Adrenal gland (tissue), 12 donors: ENCODE data around the gene TBCB. TPM values are rescaled to one million over a fixed set of nuclear protein-coding genes. Genes with fewer than 3 reads are reported as not detected.

ENCODE experiments used
- DNase-seq, 7 donors: peaks; one replicate each; pipeline ENCODE4 v3.0.0-alpha.2; 2019 to 2020
- H3K27ac ChIP-seq, 5 donors: fragments of 200-600 bp; sonication (generic) in 4 of 5; 1 replicate in 3 of 5; 2 replicates in 2 of 5; pipeline versions ENCODE4 v1.5.1 to v1.8.0; 2016 to 2020; ENCODE audit warnings: mild to moderate bottlenecking in 1 of 5
- H3K27me3 ChIP-seq: fragments of 200-600 bp; 2 replicates; pipeline ENCODE4 v1.8.0; 2021
- H3K36me3 ChIP-seq, 2 donors: fragments of 200-600 bp; replicated peaks in 1 of 2; 1 replicate in 1 of 2; 2 replicates in 1 of 2; pipeline versions ENCODE4 v1.5.1 to v1.8.0; 2018 to 2022
- H3K4me1 ChIP-seq, 2 donors: fragments of 200-600 bp; replicated peaks in 1 of 2; 1 replicate in 1 of 2; 2 replicates in 1 of 2; pipeline versions ENCODE4 v1.5.1 to v1.8.0; 2018 to 2021
- H3K4me3 ChIP-seq, 4 donors: fragments of 200-600 bp; sonication (generic) in 3 of 4; one replicate each; pipeline ENCODE4 v1.5.1; 2016 to 2018
- H3K9me3 ChIP-seq, 3 donors: fragments of 200-600 bp; sonication (generic) in 1 of 3; replicated peaks in 1 of 3; 1 replicate in 2 of 3; 2 replicates in 1 of 3; pipeline versions ENCODE4 v1.5.1 to v1.8.0; 2016 to 2021
- POLR2A ChIP-seq, 2 donors: fragments of 450-650 bp; IDR thresholded peaks; one replicate each; pipeline ENCODE4 v1.6.1; 2017; ENCODE audit warnings: antibody characterized with exemption in 2 of 2, mild to moderate bottlenecking in 2 of 2, moderate library complexity in 1 of 2
- WGBS, 4 donors: extraction: QIAGEN DNeasy Blood & Tissue Kit in 2 of 4; methylation state at CpG; one replicate each; pipeline versions ENCODE4 v1.1.5 to v1.1.7; 2013 to 2017; 5-methylcytosine and 5-hydroxymethylcytosine counted together
- intact Hi-C, 2 donors: fragments of 100-400 bp; cut with DNase I; formaldehyde crosslinking; loops; one replicate each; pipeline versions ENCODE4 v1.14.1 to v1.15.0; 2022 to 2023
- polyA plus RNA-seq, 3 donors: library from polyadenylated mRNA; stranded (reverse); fragments of 200-250 nt in 2 of 3; fragments of 350-450 nt in 1 of 3; fragmentation: Illumina TruSeq in 1 of 3; extraction: RNeasy Lipid Tissue Mini Kit (QIAGEN cat#74804) in 1 of 3; gene quantifications; one replicate each; pipeline ENCODE4 v1.2.3, GENCODE V29; 2013 to 2014
- total RNA-seq, 9 donors: library from RNA; depleted of rRNA in 4 of 9; stranded (reverse); fragments of >200 nt in 4 of 9; fragments of 120-200 nt in 1 of 9; fragmentation: NEBNext Ultra II Directional in 1 of 9; extraction: Animal tissue kit (Norgen Biotek cat#: 25700) in 1 of 9; gene quantifications; one replicate each; pipeline versions ENCODE4 v1.1.0 to v1.2.4, GENCODE V29; 2013 to 2023
- TF ChIP-seq, protein P1 (sequence below), 6 experiments: fragments of 450-650 bp in 4 of 6; fragments of 200-600 bp in 2 of 6; sonication (generic) in 1 of 6; IDR thresholded peaks; 1 replicate in 5 of 6; 2 replicates in 1 of 6; pipeline versions ENCODE4 v1.5.1 to v1.8.0; 2016 to 2021; ENCODE audit warnings: antibody characterized with exemption in 6 of 6, mild to moderate bottlenecking in 2 of 6, moderate library complexity in 1 of 6
- donor health status: healthy with polysubstance abuse.
- donor health status: Bipolar disorder and iron deficiency.
- donor health status: DM: yes; HTN: yes; CAD: no.
- donor health status: DM: no; HTN: no; CAD: no.
- donor health status: DM: no; HTN: no; CAD: no.
- donor health status: DM: yes; HTN: yes; CAD: no.

Gene TBCB
- total and polyA plus RNA-seq, 12 donors: 88.8 to 233 (median 140) TPM

- no peak for TF ChIP-seq POLR2A (IDR thresholded peaks at IDR 0.05)
- TF ChIP-seq, protein P1, sequence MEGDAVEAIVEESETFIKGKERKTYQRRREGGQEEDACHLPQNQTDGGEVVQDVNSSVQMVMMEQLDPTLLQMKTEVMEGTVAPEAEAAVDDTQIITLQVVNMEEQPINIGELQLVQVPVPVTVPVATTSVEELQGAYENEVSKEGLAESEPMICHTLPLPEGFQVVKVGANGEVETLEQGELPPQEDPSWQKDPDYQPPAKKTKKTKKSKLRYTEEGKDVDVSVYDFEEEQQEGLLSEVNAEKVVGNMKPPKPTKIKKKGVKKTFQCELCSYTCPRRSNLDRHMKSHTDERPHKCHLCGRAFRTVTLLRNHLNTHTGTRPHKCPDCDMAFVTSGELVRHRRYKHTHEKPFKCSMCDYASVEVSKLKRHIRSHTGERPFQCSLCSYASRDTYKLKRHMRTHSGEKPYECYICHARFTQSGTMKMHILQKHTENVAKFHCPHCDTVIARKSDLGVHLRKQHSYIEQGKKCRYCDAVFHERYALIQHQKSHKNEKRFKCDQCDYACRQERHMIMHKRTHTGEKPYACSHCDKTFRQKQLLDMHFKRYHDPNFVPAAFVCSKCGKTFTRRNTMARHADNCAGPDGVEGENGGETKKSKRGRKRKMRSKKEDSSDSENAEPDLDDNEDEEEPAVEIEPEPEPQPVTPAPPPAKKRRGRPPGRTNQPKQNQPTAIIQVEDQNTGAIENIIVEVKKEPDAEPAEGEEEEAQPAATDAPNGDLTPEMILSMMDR (IDR thresholded peaks at IDR 0.05): no peak
- Histone ChIP-seq H3K27me3 (no peaks in the 10 kb centered on the region), H3K4me1 (peaks cover 2 to 5% of the 10 kb centered on the region in 2 donors), H3K4me3 (no peak overlapping the region), H3K9me3 (no peaks in the 10 kb centered on the region), H3K27ac (no peak overlapping the region), H3K36me3 (peaks cover 0 to 4% of the 10 kb centered on the region in 2 donors)
- intact Hi-C loops: no loop called here
- 95 to 98% (median 97%) methylated on average over 3 of the region's 3 CpGs for WGBS, 4 donors
- DNase-seq: no peak
Observed at GRCh38 chr19:36108684-36109083, 6.6 kb upstream of the TBCB start.

DNA sequence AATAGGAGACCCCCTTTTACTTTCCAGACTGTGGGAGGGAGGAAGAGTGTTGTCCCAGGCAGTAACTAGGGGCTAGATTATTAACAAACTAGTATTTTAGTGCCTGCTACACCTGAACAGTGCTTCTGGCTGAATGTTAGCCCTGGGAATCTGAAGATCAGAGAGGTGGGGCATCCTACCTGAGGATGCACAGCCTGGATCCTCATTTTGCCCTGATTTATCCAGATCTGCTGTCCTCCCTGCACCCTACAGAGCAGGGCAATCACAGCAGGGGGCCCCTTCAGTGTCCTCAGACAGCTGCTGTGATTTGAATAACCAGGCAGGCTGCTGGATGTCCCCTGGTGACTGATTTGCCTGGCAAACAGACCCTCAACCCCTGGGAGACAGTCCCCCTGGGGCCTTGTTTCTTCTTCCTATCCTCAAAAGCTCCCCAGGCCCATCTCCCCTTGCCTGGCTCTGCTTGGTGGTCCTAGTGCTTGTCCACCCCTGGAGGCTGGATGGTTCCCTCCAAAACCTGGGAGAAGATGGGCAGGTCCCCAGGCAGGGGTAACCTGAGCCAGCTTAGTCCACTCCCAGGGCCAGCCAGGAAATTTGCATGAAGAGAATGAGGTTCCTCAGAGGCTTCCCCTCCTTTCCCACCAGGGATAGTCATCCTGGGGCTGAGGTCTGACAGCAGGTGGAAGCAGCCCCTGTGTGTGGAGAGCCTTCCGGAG lies 4.6 kb upstream of the TBCB start, which contains the start of gene OVOL3:
Gene OVOL3 (plus strand): TSS at position 657 of the 713 bp plus-strand sequence. CDS start 60 bp downstream, outside the sequence.
- peaks cover 7 to 9% of the 10 kb centered on the region in 2 donors for H3K4me1 ChIP-seq
- no peaks in the 10 kb centered on the region for H3K27me3 ChIP-seq
- 41 to 92% methylated on average over 1 of the region's 1 CpG; no CpG with 5 or more reads in 2 of the 4 donors for WGBS, 4 donors
- intact Hi-C loops: loop anchor here in 1 of 2 donors (10.0 kb wide), 1 partner anchor 46 kb away; no protein-coding TSS in a partner anchor
- no peak within 1 kb of the TSS for H3K4me3 ChIP-seq
- H3K36me3 ChIP-seq: peaks cover 0 to 4% of the 10 kb centered on the region in 2 donors
- no peak within 1 kb of the TSS for H3K27ac ChIP-seq
- TF ChIP-seq, protein P1 (IDR thresholded peaks at IDR 0.05): no peak
- no peak for TF ChIP-seq POLR2A (IDR thresholded peaks at IDR 0.05)
- no peak for DNase-seq
- no peaks in the 10 kb centered on the region for H3K9me3 ChIP-seq

GRCh38 chr19:36111200-36111539 lies 4.1 kb upstream of the TBCB start:
- peaks cover 0 to 4% of the 10 kb centered on the region in 2 donors for H3K36me3 ChIP-seq
- no peak overlapping the region for H3K4me3 ChIP-seq
- no peak for TF ChIP-seq POLR2A (IDR thresholded peaks at IDR 0.05)
- TF ChIP-seq, protein P1 (IDR thresholded peaks at IDR 0.05): no peak
- no peaks in the 10 kb centered on the region for H3K9me3 ChIP-seq
- 86 to 93% (median 89%) methylated on average over 3 to 13 of the region's 13 CpGs for WGBS, 4 donors
- intact Hi-C loops: loop anchor here in 1 of 2 donors (10.0 kb wide), 1 partner anchor 46 kb away; no protein-coding TSS in a partner anchor
- H3K27ac ChIP-seq: no peak overlapping the region
- H3K27me3 ChIP-seq: no peaks in the 10 kb centered on the region
- peaks cover 7 to 13% of the 10 kb centered on the region in 2 donors for H3K4me1 ChIP-seq
- no peak for DNase-seq

- intact Hi-C loops: loop anchor here in 1 of 2 donors (10.0 kb wide), 1 partner anchor 48 kb away; no protein-coding TSS in a partner anchor
- Histone ChIP-seq H3K27me3 (no peaks in the 10 kb centered on the region), H3K27ac (no peak overlapping the region), H3K9me3 (no peaks in the 10 kb centered on the region), H3K4me3 (no peak overlapping the region), H3K4me1 (peaks cover 7 to 22% of the 10 kb centered on the region in 2 donors), H3K36me3 (peaks cover 0 to 14% of the 10 kb centered on the region in 2 donors)
- TF ChIP-seq, protein P1 (IDR thresholded peaks at IDR 0.05): no peak
- no peak for TF ChIP-seq POLR2A (IDR thresholded peaks at IDR 0.05)
- WGBS, 4 donors: 93 to 99% (median 96%) methylated on average over 3 to 10 of the region's 10 CpGs
- DNase-seq: no peak
Observed at GRCh38 chr19:36112678-36113077, 2.6 kb upstream of the TBCB start.
